G401 (cell line): ENCODE data around the gene MMEL1. TPM values are rescaled to one million over a fixed set of nuclear protein-coding genes. Genes with fewer than 3 reads are reported as not detected.

Experiments used
- DNase-seq: peaks from one replicate; pipeline ENCODE4 v3.0.0-alpha.2; 2015; ENCODE audit warnings: low spot score
- in situ Hi-C: cut with HindIII; loops from 2 replicates; pipeline ENCODE4 v1.10.0; 2016; ENCODE audit warnings: low sequenced_read_pairs, mixed read lengths
- total RNA-seq: library from RNA; depleted of rRNA; stranded (reverse); fragments of >200 nt; shearing (Covaris generic); gene quantifications from 2 replicates; pipeline ENCODE4 v1.2.3, GENCODE V29; 2014

The MMEL1 gene
- total RNA-seq, 1 experiment from 2014 or later: 0.47 TPM

DNA sequence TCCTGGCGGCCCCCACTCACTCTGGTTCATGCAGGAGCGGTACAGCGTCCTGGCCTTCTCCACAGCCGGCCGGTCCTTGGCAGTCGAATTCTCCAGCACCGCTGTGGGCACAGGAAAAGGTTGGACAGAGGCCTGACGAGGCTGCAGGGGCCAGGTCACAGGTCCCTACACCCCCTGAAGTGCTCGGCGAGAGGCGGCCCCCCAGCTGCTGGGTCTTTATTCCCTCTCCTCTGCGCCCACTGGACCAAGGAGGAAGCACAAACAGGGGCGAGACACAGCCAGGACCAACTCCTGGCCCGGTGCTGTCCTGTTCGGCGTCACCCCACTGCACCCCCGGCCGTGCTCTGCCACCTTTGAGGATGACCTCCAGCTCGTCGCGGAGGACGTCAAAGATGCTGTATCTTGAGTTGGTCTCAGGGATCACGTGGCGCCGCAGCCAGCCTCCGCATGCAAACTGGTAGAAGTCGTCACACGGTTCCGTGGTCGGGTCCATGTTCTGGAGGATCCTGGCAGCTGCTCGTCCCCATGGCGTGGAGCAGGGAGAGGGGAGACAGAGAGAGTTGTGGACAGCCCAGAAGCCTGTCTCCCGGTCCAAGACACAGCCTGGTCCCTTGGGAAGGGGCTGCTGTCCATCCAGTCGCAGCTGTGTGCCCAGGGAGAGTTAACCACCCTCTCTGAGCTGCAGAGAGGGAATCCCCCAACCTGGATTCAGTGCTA is 23.3 kb downstream of the MMEL1 start:
- DNase-seq: no peak

DNA sequence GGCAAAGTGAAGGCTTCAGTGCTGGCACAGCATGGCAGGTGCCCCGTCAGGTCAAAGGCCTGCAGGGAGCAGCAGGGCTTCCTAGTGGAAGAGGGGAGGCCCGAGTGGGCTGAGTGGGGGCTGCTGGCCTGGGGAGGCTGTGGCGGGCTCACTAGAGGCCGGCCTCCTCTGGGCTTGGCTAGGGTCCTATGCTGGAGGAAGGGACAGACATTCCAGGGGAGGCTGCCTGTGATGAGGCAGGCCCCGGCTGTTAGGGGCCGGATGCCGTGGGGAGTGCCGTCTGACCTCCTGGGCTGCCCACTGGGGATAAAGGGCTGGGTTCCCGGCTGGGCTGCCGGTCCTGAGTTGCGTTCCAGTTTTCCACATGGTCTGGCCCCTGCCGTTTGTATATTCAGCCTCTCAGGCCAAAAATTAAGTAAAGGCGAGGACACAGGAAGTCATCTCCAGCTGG is 25.1 kb downstream of the MMEL1 start:
- in situ Hi-C loops: no loop called here
- no peak for DNase-seq

More for the DNA sequence above, 23.3 kb downstream of the MMEL1 start:
- in situ Hi-C loops: no loop called here

DNA sequence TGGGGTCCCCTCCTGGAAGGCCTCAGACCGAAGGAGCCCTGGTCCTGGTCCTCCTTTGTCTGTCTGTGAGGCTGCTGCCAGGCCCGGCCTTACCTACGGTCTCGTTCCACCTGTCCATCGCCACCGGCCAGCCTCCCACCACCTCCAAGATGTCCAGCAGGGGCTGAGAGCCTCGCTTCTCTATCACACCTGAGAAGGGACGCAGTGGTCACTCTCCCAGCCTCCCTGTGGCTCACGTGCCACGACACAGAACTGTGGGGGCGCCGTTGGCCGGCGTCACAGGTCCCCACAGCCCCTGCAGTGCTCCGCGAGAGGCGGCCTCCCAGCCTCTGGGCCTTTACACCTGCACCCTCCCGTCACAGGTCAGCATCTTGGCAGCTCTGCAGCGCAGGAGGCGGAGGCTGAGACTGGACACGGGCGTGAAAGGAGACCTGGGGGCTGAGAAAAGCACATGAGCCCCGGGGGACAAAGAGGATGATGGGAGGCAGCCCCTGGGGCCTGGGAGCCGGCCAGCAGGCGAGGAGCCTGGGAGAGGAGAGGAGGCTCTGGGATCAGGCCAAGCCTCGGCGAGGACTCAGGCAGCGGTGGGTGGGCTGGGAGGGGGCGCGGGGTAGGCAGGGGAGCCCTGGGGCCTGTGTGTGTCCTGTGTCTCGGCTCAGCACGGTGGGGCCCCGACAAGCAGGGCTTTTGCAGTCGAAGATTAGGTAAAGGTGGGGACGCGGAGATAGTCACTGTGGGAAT is 25.8 kb downstream of the MMEL1 start:
- no peak for DNase-seq

DNA sequence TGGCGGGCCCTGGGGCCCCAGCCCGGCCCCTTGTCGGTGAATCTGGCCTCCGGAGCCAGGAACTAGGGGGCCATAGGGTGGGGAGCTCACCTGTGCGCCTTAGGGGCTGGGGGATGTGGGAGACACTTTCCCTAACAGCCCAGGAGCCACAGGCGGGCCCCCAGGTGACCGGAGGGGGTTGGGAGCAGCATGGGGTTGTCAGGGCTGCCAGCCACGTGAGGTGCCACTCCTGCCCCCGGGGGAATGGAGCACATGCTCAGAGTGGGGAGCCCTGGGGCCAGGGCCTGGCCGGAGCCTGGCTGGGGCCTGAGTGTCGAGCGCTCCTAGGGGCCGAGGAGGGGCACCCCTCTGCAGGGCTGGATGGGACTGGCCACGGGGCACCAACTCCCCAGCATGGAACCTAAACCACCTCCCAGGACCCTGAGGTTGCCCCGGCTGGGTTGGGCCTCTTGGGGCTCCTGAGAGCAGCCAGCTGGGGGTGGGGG is 26.4 kb downstream of the MMEL1 start:
- in situ Hi-C loops: no loop called here

More for the DNA sequence above, 25.8 kb downstream of the MMEL1 start:
- in situ Hi-C loops: no loop called here

DNA sequence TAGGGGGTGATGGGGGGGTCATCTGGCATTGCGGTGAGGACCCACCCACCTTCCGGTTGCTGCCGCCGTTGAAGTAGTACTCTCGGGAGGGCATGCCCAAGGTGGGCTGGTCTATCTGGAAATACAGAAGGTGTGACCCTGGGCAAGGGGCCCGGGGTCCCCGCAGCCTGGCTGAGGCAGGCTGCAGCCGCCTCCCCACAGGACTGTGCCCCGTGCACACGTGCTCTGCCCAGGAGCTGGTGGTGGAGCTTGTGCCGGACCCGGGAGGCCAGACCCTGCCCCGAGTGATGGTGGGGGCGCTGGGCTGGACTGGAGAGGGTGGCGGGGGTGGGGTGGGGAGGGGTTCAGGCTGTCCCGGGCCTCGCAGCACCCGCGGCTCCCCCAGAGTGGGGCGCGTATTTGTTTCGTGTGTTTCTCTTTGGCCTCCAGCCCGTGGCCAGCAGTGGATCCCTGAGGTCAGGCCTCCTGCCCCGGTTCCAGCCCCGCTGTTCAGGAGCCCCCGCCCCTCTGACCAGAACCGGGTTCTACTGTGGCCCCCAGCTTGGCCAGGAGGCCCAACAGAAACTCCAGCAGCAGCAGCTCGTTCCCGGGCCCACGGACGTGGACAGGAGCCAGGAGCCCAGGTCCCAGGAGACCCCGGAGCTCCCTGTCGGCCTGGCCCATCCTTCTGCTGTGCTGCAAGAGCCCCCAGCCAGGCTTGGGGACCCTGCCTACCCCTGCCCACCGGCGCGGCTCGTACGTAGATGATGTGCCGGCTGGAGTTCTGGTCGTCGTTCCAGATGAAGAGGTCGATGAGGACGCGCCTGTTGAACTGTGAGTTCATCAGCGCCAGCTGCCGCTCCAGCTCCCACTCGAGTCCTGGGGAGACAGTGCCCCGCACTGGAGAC is 27.1 kb downstream of the MMEL1 start:
- no peak for DNase-seq
- in situ Hi-C loops: no loop called here

More for the DNA sequence above, 26.4 kb downstream of the MMEL1 start:
- no peak for DNase-seq

DNA sequence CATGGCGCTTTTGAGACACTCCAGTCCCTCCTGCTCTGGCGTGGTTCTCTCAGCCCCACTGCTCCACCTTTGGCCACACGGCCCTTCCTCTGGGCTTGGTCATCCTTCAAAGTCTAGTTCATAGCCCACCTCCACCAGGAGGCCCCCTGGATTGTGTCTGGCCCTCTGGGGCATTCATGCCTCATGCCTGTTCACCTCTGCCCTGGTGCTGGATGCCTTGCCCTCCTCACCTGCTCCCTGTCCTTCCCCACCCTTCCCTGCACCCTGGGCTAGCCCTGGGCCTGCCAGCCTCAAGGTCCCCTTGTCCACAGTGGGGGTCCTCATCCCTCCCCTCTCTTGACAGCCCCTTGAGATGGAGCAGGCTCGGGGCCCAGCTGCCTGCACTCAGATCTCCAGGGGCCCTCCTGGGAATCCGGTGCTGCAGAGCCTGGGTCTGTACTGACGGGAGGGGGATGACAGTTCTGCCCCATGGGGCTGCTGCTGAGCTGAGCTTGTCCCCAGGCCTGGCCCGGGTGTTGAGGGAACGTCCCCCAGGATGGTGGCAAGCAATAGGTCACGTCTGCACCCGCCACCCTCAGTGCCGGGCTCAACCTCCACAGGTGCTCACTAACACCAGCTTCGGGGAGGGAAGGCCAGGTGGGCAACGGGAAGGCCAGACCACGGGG is 27.8 kb downstream of the MMEL1 start:
- in situ Hi-C loops: no loop called here
- DNase-seq: no peak

DNA sequence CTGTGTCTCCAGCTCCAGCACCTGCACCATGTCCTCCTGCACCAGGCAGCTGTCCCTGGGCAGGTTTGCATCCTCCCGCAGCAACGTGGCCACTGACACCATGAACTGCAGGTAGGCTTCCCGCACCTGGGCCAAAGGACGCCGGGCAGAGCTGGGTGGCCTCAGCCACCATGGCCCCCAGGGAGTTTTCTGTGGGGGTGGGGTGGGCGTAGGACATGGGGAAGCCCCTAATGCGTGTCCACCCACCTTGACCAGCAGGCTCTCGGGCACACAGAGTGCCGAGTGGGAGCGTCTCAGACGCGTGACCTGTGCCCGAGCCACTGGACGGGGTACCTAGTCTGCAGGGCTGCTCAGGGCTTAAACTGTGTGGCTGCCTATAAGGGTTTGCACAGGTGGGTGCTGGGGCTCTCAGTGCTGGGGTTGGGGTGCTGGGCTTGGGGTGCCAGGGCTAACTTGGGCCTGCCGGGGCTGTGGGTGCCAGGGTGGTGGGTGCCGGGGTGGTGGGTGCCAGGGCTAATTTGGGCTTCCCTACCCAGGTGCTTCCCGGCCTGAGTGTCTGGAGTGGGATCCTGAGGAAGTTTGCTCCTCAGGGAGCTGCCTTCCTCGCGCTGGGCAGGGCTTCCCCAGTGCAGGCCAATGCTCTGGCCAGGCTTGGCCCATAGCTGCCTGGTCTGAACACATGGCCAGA is 28.5 kb downstream of the MMEL1 start:
- no peak for DNase-seq
- in situ Hi-C loops: no loop called here

DNA sequence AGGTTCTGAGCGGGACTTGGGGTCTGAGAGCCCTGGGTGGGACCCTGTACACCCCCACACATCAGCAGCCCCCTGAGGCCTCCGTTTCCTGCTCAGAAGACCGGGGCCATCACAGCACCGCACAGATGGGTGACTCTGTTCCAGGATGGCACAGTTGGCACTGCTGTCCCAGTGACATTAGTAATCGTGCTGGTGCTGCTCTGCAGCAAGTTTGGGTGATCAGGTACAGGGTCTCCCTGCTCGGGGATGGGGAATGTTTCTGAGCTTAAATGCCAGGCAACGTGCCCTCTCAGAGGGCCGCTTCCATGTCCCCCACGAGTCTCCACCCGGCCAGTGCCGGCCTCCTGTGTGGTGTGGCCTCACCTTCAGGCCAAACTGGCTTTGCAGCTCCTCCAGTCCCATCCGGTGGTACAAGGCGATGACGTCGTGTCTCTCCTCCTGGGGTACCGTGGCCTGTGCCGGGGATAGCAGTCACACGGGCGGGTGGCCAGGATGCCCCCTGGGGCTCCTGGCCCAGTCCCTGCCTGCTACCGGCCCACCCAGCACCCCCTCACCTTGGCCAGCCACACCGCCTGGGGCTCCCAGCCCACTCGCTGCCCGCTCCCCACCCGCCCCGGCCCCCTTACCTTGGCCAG is 29.2 kb downstream of the MMEL1 start:
- in situ Hi-C loops: no loop called here
- no peak for DNase-seq

DNA sequence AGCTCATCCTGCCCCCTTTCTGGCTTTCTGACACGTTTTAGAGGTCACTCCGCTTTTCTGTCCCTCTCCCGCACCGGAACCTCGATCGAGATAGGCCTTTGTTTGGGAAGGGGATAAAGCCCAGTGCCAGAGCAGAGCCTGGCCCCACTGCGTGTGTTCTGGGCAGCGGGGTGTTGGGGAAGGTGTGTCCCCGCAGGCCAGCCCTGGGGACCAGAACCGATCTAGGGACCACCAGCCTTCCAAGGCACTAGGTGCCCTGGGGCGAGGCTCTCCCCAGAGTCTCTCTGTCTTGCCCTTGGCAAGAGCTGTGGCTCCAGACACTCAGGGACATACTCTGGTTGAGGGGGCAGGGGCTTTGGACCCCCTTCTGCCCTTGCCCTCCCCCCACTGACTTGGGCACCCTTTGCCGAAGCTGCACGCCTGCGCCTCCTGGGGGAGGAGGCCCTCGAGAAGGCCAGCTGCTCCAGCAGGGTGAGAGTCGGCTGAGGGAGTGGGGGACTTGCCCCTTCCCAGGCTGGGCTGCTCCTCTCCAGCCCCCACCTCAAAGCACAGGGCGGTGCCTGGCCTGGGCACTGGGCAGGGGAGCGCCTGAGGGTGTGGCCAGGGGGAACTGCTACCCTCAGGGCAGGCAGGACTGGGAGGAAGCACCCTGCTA is 29.8 kb downstream of the MMEL1 start:
- in situ Hi-C loops: no loop called here

DNA sequence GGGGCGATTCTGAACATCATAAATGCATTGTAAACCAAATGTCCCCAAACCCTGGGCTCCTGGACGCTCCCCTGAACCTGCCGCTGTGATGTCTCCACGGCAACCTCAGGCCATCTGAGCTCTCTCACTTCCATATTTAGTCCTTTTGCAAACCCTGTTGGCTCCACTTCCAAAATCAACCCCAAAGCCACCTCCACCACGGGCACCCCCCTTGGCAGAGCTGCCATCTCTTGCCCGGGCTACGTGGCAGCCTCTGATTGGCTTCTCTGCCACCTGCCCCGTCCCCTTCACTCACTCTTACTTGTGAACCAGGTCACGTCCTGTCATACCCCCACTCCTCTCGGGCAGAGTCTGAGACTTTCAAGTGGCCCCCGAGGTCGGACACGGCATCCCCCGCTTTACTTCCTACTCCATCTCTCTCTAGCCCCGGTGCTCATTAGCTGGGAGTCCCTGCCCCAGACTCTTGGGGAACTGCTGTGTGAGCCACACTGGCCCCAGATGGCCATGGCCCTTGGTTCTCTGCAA is 30.4 kb downstream of the MMEL1 start:
- in situ Hi-C loops: no loop called here
- DNase-seq: no peak

More for the DNA sequence above, 29.8 kb downstream of the MMEL1 start:
- DNase-seq: no peak

DNA sequence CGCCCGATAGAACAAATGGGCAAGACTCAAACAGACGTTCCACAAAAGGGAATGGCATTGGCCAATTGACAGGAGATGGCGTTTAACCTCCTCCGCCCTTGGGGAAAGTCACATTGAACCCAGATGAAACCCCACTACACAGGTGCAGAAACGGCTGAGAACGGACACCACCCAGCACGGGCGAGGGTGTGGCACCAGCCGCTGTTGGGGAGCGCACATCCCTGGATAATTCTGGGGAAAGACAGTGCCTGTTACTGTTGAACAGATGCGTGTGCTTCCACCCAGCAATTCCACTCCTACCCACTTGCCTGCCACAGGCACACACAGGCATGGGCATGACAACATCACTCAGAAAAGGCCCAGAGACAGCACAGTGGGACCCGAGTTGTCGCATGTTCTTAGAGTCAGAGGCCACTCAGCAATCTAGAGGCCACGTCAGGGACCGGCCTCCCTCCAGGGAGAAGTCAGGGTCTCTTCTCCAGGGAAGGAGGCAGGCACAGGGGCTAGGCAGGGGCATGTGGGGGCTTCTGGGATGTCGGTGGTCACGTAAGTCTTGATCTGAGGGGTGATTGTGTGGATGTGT is 31.0 kb downstream of the MMEL1 start:
- DNase-seq: no peak
- in situ Hi-C loops: no loop called here

DNA sequence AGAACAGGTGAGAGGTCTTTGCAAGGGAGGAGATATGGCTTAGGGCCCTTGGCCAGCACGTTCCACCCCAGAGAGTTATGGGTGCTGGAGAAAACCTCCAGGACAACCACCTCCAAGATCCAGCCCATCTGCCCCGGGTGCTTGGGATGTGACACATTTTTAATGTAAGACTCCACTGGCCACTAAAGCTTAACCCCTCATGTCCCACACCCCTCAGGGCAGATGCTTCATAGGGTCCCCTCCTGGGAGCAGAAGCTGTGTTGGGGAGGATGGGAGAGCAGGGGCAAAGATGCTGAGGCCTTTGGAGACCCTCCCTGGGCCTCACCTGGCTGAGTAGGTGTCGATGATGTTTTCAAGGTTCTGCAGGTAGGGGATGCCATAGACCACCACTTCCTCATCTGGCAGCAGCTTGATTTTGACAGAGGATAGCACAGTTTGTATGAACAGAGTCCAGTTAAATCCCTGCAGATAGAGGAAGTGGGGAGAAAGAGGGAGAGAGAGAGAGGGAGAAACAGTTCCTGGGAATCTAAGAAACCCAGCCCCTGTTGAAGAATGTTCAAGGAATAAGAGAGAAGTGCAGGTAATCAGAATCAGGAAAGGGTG is 34.4 kb downstream of the MMEL1 start:
- no peak for DNase-seq
- in situ Hi-C loops: no loop called here

DNA sequence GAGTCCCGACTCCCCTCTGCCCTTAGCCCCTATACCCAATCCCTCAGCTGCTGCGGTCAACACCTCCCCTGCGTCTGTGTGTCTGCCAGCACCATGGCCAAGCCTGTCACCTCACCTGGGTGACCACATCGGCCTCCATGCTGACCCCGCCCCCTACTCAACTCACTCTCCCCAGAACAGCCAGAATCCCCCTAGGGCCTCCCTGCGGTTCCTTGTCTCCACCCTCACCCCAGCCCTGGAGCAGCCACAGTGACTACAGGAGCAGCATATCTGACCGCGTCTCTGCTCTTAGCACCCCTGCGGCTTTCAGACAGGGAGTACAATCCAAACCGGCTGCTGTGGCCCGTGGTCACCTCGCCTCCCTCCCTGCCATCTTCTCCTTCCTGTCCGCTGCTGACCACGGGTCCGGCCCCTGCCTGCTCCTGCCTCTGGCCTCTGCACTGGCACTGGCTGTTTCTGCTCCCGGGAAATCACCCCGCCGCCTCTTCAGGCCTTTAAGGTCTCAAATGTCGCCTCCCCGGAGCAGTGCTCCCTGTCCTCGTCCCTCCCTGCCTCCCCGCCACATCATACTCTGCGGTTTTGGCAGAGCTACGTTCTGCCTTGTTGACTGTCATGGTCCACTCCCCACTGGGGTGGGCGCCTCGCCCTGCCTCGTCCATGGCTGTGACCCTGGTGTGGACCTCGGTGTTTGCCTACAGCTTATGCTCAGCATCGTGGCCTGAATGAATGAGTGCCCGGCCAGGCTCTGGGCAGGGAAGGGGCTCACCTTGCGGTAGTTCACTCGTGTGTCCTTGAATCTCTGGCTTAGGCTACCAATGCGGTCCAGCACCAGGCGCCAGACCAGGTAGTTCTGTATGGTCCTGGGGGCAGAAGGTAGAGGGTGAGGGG is 35.1 kb downstream of the MMEL1 start:
- in situ Hi-C loops: no loop called here
- no peak for DNase-seq

DNA sequence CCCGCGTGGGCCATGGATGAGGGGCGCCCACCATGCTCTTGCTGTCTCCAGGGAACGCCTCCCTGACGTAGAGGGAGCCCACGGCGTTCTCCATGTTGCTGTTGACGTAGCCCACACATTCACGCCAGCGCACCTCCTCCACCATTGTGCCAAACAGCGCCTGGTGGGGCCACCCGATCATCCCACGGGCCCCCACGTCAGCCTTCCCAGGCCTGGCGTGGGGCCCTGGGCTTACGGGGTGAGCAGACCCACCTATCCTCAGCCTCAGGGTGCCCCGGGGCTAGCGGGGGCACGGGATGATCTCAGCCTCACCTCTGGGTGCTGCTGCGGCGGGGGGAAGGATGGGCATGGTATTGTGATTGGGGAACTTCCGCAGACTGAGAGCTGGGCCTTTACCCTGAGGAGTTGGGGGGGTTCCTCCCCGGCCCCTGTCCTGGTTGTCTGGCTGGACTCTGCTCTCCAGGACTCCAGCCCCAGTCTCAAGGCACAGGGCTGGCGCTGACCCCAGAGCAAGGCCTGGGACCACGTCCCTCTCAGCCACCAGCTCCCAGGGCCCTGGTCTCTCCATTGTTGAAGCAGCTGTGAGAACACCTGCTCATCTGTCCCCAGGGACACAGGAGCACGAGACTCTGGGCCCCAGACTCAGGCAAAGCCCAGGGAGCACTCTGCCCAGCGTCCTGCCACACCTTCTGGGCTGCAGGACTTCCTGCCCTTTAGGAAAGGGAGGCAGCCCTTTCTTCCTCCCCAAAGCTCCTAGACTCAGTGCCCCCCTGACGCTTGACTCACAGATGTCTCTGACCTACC is 36.1 kb downstream of the MMEL1 start:
- in situ Hi-C loops: no loop called here
- no peak for DNase-seq
